NAMALWA (cell line): Measurements from ENCODE around the gene GTF2A2.
"Not testable (repeated sequence)": the region's sequence is repeated elsewhere in the genome, so short reads cannot be mapped to it uniquely, and the experiment has no call there.

Experiments used
- DNase-seq: peaks from one replicate; pipeline ENCODE4 v3.0.0-alpha.2; 2015; ENCODE audit warnings: low spot score

Gene GTF2A2

DNA sequence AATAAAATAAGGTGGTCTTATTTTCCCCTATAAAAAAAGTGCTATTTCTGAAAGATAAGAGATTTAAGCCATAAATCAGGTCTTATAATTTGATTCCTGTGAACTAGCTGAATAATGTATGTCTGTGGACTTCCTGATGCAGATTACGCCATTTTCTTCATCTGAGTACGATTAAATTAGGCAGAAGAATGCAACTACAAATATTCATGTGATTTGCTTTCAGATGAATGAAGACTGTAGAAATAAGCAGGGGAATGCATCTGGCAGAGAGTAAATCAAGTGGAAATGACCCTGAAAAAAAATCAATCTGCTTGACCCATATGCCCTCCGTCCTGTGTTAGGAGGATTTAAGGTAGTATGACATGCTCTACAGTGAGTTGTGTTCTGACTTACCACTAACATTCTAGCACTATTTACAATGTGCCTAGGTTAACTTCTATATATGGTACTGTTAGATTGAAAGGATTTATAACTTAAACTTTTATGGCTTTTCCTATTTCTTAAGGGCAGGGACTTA lies 17.1 kb upstream of the GTF2A2 start:
- no peak for DNase-seq

DNA sequence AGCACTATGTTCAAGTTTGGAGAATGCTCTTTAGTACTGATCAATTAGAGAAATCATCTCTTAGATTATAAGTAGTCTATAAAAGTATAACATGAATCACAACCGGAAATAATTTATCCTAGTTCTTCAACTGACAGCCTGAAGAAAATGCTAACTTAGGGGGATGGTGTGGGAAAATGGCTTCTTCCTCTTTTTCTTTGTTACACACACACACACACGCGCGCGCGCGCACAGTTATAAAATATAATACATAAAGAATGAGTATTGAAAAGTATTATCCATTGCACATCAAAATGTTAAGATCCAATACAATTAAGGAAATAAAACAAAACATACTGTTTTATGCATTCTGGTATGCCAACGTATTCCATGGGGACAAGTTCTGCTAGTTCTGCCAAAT lies 11.2 kb upstream of the GTF2A2 start:
- DNase-seq: no peak

DNA sequence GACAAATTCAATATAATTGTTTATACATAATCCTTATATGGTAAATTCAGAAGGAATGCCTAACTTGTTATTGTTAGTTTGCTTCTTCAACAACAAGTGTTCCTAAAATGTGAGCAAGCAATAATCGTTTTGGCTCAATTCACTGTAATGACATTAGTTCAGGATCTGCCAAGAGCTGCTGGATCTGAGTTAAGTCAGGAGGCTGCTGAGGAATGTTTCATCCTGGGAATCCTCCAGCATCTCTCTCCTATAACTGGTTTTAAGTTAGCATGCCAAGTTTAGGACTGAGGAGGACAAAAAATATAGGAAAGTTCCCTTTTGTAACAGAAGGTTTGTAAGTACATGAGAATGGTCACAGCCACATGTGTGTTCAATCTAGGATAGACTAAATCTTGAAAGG lies 4.9 kb upstream of the GTF2A2 start:
- no peak for DNase-seq

DNA sequence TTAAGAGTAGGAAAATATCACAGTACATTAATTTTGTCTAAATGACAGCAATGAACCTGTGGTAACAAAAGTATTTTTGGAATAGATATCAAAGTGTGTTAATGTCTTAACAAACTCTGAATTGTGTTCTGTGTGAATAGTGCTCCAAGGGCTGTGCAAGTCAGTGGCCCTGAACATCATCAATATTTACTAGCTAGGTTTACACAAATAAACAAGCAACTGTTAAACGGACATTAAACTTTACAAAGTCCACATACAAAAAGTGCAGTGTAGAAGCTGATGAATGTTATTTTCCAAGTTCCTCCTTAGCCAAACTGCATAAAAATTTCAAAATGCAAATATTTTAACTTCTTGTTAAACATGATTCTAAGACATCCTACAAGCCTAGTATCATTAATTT lies 2.1 kb upstream of the GTF2A2 start:
- DNase-seq: no peak

DNA sequence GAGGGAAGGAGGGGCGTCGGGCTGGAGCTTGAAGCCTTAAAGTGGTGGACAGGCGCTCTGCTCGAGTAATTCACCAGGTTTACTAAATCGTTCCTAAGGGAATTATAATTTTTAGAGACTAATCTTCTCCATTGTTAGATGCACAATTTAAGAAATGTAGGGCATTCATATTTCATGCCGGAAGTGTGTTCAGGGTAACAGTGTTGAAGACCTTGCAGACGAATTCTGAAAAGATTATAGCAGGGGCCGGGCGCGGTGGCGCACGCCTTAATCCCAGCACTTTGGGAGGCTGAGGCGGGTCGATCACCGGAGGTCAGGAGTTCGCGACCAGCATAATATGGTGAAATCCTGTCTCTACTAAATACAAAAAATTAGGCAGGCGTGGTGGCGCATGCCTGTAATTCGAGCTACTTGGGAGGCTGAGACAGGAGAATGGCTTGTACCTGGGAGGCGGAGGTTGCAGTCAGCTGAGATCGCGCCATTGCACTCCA lies 365 bp upstream of the GTF2A2 start:
- DNase-seq: no peak

DNA sequence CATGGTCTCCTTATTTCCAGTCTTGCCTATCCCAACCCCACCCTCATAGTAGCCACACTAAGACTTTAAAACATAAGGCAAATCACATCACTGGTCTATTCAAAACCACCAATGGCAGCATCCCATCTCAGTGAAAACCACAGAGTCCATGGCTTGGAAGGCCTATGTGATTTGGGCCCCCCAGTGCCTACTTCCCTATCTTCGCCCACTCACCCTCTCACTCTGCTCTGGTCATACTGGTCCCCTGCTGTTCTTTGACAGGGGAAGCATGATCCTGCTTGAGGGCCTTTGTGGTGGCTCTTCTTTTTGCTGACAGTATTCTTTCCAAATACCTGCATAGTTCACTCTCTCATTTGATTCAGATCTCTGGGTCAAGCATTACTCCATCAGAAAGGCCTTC lies 3.3 kb downstream of the GTF2A2 start:
- DNase-seq: no peak

DNA sequence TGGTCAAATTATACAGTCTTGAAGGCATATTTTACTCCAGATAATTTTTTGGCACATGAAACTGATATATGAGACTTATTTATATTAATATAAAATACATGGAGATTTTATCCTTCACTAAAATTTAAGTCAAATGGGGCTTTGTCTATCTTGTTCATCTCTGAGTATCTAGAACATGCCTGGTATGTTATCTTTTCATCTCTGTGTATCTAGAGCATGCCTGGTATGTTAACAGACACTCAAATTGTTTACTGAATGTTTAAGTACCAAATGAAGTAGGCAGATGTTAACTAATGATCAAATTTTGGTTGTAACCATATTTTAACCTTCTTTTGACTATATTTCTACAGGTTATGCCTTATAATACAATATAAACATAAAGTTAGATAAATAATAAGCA lies 7.7 kb downstream of the GTF2A2 start:
- no peak for DNase-seq

DNA sequence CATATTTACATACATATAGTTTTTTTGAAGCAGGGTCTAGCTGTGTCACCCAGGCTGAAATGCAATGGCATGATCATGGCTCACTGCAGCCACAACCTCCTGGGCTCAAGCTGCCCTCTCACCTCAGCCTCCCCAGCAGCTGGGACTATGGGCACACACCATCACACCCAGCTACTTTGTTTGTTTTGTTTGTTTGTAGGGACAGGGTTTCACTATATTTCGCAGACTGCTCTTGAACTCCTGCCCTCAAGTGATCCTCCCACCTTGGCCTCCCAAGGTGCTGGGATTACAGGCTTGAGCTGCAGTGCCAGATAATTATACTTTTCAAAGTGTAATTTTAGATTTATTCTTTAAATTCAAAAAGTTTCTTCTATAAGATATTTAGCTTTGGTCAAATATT lies 10.2 kb downstream of the GTF2A2 start:
- DNase-seq: no peak

DNA sequence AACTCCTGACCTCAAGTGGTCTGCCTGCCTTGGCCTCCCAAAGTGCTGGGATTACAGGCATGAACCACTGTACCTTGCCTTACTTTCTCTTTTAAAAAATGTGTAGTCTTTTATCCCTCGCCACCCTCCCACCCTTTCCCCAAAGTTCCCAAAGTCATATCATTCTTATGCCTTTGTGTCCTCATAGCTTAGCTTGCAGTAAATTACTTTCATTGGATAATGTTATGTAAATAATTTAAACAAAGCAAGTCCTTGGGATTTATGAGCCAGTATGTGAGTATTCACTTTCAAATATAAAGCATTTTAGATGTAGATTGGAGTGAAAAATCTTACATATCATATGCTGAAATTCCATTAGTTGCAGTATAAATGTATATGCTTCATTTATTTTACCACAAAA lies 11.0 kb downstream of the GTF2A2 start:
- no peak for DNase-seq

DNA sequence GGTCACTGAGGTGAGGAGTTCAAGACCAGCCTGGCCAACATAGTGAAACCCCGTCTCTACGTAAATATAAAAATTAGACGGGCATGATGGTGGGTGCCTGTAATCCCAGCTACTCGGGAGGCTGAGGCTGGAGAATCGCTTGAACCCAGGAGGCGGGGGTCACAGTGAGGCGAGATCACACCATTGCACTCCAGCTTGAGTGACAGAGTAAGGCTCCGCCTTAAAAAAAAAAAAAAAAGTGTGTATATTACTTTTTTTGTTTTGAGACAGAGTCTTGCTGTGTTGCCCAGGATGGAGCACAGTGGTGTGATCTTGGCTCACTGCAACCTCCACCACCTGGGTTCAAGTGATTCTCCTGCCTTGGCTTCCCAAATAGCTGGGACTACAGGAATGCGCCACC lies 11.5 kb downstream of the GTF2A2 start:
- not testable (repeated sequence) for DNase-seq

DNA sequence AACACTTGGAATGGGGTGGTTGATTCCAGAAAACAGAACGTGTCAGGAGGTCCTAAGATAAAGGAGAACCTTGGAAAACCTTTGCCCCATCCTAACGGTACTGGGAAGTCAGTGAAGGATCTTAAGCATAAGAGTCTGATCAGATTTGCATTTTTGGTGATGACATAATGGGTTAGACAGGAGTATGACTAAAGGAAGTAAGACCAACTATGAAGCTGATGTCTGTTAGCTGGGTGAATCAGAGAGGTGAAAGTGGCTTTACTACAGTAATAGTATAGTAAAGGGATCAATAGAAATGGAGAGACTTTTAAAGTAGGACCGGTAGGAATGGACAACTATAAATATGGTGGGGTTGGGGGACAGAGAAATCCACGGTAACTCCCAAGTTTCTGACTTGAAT lies 12.6 kb downstream of the GTF2A2 start:
- DNase-seq: no peak

DNA sequence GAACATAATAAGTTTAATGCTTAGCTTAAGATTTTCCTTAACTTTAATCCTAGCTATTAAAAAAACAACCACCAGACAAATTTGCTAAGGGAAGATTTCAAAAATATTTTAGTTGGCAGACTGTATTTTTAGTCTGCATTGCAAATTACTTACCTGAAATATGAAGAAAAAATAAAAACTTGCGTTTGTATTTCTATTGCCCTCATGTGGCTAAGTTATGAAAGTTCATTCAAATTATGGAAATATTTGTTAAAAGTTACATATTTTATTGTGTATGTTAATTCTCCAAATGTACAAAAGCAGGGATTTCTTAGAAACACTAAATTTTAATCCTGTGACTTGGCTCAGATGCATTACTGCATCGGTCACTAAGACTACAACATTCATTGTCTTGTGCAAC lies 15.0 kb downstream of the GTF2A2 start:
- peak; percentile 19 for DNase-seq

DNA sequence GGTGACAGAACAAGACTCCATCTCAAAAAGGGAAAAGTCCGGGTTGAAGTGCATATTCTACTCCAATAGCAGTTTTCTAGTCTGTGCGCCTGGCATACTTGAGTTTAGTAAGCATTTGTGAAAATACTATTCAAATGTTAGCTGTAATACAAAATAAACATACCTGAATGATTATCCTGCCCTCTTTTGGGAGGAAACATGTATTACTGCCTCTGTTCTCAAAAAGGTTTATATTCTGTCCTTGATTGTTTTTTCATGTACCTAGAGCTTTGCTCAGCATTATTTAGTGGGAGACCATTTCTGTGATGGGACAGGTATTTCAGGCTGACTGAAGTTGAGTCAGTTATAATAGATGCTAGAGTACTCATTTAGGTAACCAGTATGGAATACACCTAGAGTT lies 19.8 kb downstream of the GTF2A2 start:
- DNase-seq: peak; percentile 27

DNA sequence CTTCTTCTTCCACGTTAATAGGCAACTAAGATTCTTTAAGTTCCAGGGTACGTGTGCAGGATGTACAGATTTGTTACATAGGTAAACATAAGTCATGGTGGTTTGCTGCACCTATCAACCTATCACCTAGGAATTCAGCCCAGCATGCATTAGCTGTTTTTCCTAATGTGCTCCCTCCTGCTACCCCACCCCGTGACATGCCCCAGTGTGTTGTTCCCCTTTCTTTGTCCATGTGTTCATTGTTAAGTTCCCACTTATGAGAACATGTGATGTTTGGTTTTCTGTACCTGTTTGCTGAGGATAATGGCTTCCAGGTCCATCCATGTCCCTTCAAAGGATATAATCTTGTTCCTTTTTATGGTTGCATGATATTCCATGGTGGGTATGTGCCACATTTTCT lies 21.1 kb downstream of the GTF2A2 start:
- no peak for DNase-seq

DNA sequence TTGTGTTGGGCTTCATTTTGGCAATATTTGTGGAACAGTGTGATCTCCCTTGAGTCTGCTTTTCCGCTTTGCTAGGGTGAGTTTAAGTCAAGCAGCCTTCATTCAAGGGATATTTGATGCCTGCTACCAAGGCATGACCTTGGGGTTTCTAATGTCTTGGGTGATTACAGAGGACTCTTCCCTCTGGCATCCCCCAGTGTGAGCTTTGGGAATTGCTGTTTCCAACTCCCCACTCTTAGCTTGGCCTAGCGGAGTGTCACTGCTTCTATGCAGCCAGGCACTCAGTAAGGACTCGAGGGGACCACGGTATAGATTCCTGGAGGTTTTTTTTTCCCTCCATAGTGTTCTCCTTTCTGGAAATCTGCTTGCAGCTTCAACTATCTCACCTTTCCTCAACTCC lies 24.6 kb downstream of the GTF2A2 start:
- no peak for DNase-seq

DNA sequence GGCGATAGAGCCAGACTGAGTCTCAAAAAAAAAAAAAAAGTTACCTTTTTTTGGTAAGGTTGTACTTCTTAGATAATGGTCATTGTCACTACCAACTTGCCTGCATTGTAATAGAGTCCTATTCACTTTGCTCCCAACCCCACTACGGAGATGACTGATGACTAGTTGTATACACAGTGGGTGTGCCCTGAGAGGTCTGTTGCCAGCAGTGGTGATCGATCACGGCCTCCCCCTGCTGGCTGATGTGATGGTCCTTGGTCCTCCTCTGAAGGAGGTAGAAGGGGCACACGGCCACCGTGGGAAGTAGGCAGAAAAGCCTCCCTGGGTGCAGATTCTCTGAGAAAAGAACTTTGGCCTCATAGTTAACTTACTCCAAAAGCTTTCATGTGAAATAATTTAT lies 35.0 kb downstream of the GTF2A2 start:
- DNase-seq: peak; percentile 70

DNA sequence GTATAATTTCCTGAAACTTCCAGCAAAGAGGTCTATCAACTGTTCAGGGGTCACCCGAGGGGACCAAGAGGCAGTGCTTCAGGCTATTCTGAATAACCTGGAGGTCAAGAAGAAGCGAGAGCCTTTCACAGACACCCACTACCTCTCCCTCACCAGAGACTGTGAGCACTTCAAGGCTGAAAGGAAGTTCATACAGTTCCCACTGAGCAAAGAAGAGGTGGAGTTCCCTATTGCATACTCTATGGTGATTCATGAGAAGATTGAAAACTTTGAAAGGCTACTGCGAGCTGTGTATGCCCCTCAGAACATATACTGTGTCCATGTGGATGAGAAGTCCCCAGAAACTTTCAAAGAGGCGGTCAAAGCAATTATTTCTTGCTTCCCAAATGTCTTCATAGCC lies 38.9 kb downstream of the GTF2A2 start:
- DNase-seq: no peak

DNA sequence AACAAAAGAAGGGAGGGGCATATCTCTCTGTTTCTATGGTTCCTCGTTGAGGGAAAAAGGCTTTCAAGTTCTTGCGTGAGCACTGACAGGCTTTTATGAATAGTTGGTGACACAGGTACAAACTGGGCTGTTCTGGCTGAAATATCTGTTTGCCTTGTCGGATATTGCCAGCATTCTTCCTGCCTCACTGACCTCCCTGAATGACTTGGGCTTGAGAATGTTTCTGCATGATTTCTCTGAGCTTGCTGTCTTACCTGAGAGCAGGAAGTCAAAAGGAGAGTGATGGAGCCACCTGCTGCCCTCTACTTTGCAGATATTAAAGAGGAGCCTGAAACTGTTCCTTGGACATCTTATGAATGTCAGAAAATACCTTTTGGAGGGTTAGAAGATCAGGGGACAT lies 40.9 kb downstream of the GTF2A2 start:
- no peak for DNase-seq

DNA sequence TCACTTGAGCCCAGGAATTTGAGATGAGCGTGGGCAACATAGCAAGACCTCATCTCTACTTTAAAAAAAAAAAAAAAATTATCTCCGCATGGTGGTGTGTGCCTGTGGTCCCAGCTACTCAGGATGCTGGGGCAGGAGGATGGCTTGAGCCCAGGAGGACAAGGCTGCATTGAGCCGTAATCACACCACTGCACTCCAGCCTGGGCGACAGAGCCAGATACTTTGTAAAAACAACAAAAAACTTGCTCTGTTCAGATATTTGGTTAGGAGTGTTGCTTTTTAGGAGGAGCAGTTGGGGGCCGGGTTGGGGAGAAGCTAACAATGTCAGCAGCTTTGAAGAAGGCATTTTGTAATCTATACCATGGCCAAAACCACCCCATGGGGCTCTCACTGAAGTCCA lies 41.7 kb downstream of the GTF2A2 start:
- DNase-seq: no peak

DNA sequence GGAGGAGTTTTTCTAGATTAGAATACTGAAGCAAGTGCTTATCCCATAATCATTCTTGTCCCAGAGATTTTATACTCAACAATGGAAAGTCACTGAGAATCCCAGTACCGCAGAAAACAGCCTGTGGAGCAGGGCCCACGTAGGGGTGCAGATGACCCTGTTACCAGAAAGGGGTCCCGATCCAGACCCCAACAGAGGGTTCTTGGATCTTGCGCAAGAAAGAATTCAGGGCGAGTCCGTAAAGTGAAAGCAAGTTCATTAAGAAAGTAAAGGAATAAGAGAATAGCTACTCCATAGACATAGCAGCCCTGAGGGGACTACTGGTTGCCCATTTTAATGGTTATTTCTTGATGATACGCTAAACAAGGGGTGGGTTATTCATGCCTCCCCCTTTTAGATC lies 43.2 kb downstream of the GTF2A2 start:
- no peak for DNase-seq

DNA sequence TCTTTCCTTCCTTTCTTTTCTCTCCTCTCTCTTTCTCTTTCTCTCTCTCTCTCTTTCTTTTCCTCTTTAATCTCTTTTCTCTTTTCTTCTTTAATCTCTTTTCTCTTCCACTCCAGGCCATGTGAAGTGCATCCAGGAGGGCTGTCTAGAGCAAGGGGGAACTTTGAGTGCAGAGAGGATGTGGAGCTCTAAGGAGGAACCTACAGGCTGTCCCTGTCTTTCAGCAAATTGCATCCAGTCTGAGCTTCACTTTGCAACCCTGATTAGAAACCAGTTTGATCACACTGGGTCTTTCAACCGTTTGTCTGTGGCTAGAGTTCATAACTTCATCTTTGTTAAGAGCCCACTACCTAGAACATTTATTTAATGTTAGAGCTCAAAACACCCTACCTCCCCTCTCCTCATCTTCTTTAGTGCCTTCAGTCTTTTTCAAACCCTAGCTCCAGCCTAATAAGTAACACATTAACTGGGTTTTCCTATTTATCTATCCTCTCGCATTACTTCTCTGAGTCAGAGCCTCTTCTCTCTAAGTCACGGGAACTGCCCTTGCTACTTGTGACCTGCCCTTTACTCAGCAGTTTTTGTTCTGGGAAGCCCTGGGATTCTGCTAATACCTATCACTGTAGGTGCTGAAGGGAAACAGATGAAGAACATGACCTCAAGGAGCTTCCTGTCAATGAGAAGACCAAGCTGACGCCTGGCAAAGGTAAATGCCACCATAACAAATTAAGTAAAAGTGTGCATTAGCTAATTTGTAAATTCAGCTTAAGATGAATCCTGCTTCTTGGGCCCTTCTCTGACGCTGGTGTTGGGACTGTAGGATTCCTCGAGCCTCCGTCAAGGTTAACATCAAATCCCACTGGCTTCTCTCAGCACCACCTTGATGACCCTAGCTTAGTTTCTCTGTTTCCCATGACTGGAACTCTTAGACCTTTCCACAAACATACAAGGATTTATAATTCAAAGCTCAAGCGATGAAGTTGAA lies 45.7 kb downstream of the GTF2A2 start, which contains the start of gene GCNT3:
Gene GCNT3, plus strand, starts transcription at position 508 of the 985 bp plus-strand sequence. CDS start 6,456 bp downstream, outside the sequence.
- peak; percentile 15 for DNase-seq

DNA sequence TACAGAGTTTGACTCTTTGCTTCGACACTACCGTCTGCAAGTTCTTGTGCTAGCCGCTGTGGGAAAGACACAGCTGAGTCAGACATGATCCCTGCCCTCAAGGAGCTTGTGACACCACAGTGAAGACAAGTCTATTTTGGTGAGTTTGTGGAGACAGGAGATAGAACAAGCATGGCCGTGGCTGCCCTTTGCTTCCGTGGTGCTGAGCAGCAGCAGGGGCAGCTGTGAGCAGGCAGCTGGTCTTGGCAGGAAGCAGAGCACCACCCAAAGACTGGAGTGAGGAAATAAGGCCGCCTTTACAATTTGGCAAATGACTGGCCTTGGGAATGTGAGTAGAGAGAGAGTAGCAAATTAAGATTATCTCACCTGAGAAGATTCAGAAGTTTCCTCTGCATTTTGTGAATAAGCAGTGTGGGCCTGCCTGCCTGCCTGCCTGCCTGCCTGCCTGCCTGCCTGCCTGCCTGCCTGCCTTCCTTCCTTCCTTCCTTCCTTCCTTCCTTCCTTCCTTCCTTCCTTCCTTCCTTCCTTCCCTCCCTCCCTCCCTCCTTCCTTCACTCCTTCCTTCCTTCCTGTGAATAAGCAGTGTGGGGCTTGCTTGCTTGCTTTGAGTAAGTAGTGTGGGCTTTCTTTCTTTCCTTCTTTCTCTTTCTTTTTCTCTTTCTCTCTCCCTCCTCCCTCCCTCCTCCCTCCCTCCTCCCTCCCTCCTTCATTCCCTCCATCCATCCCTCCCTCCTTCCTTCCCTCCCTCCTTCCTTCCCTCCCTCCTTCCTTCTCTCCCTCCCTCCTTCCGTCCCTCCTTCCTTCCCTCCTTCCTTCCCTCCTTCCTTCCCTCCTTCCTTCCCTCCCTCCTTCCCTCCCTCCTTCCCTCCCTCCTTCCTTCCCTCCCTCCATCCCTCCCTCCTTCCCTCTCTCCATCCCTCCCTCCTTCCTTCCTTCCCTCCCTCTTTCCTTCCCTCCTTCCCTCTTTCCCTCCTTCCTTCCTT lies 47.3 kb downstream of the GTF2A2 start:
- DNase-seq: peak; percentile 11
